ENCODE data around the gene DNAJC16.

The DNAJC16 gene

GRCh38 chr1:15618077-15618654 is 91.5 kb downstream of the DNAJC16 start:
- no peak for TF ChIP-seq CTCF (IDR thresholded peaks at IDR 0.05)

GRCh38 chr1:15618655-15619525 is 92.2 kb downstream of the DNAJC16 start:
- no peak for TF ChIP-seq CTCF (IDR thresholded peaks at IDR 0.05)

GRCh38 chr1:15620155-15620545 is 93.5 kb downstream of the DNAJC16 start:
- TF ChIP-seq CTCF (IDR thresholded peaks at IDR 0.05), result no peak

- TF ChIP-seq CTCF (IDR thresholded peaks at IDR 0.05), result no peak
Measured at GRCh38 chr1:15620902-15621682, 94.4 kb downstream of the DNAJC16 start.

- no peak for TF ChIP-seq CTCF (IDR thresholded peaks at IDR 0.05)
Measured at GRCh38 chr1:15621975-15622374, 95.3 kb downstream of the DNAJC16 start.

- no peak for TF ChIP-seq CTCF (IDR thresholded peaks at IDR 0.05)
Measured at GRCh38 chr1:15622712-15623373, 96.2 kb downstream of the DNAJC16 start.

- no peak for TF ChIP-seq CTCF (IDR thresholded peaks at IDR 0.05)
Measured at GRCh38 chr1:15623435-15623834, 96.8 kb downstream of the DNAJC16 start.
